NB4 (cell line): ENCODE data around the gene HDGFL2.

Experiments used
- CTCF ChIP-seq: IDR thresholded peaks from one replicate; pipeline ENCODE4 v1.5.1; 2012; ENCODE audit warnings: low read depth, low read length
- MAX ChIP-seq: IDR thresholded peaks from 2 replicates; pipeline ENCODE4 v1.6.1; 2011; ENCODE audit warnings: low read depth, low read length
- MYC ChIP-seq: IDR thresholded peaks from 2 replicates; pipeline ENCODE4 v1.6.1; 2011; ENCODE audit warnings: low read depth, low read length
- POLR2A ChIP-seq: IDR thresholded peaks from 2 replicates; pipeline ENCODE4 v1.6.1; 2011; ENCODE audit warnings: mild to moderate bottlenecking; ENCODE audit not compliant: insufficient read length; ENCODE audit errors: extremely low read depth

- TF ChIP-seq POLR2A = no peak
- TF ChIP-seq CTCF = no peak
- no peak for TF ChIP-seq MAX
- TF ChIP-seq MYC = no peak
Measured at GRCh38 chr19:4515732-4516131, 43.6 kb downstream of the HDGFL2 start.
